Endothelial cell of umbilical vein (primary cell): ENCODE data around the gene CARS1. TPM values are rescaled to one million over a fixed set of nuclear protein-coding genes. Genes with fewer than 3 reads are reported as not detected.

ENCODE experiments used
- BruUV-seq: library from RNA; stranded (reverse); fragments of 400-500 nt; replicated peaks from 2 replicates; lab custom pipeline; 2021; lab: Mats Ljungman, UMichigan
- CTCF ChIA-PET: fragments of 300-600, 350-600 bp; sonication (Branson Sonifier 250); formaldehyde crosslinking; loops from one replicate; lab custom pipeline; 2021; ENCODE audit warnings: antibody characterized with exemption, inconsistent platforms; lab: Charles Lee
- POLR2A ChIA-PET: fragments of 300-600, 350-600 bp; sonication (Branson Sonifier 250); formaldehyde crosslinking; loops from one replicate; lab custom pipeline; 2021; ENCODE audit warnings: antibody characterized with exemption, inconsistent platforms; lab: Charles Lee
- DNase-seq: peaks from one replicate; pipeline ENCODE4 v3.0.0-alpha.2; 2011; ENCODE audit warnings: low read depth, low spot score
- FAIRE-seq: peaks from 2 replicates; lab custom pipeline; 2011; peaks lifted over from hg19 to GRCh38; lab: Jason Lieb, UNC
- H2AFZ ChIP-seq: 2 replicates; pipeline ENCODE4 v1.6.0; 2012; ENCODE audit warnings: low read depth, low read length, control low read depth, inconsistent platforms
- H3K27ac ChIP-seq: 2 replicates; pipeline ENCODE4 v1.5.1; 2011; ENCODE audit warnings: low read depth, mild to moderate bottlenecking, control low read depth, low read length, moderate library complexity; ENCODE audit not compliant: insufficient read depth
- H3K27me3 ChIP-seq, 2 experiments: 2 replicates each; pipeline versions ENCODE4 v1.6.0 to v1.6.1; 2011; ENCODE audit warnings: low read length in 2 of 2, mixed read lengths in 1 of 2; ENCODE audit not compliant: control insufficient read depth in 2 of 2, insufficient read depth in 2 of 2
- H3K36me3 ChIP-seq, 2 experiments: 2 replicates in 1 of 2; 3 replicates in 1 of 2; pipeline ENCODE4 v1.5.1; 2011; ENCODE audit warnings: low read length in 2 of 2, mild to moderate bottlenecking in 1 of 2, moderate library complexity in 1 of 2; ENCODE audit not compliant: control insufficient read depth in 2 of 2, insufficient read depth in 2 of 2; ENCODE audit errors: extremely low read depth in 1 of 2
- H3K4me1 ChIP-seq: 3 replicates; pipeline ENCODE4 v1.5.1; 2011; ENCODE audit warnings: mild to moderate bottlenecking, low read length; ENCODE audit not compliant: control insufficient read depth, insufficient read depth; ENCODE audit errors: extremely low read depth
- H3K4me2 ChIP-seq: 2 replicates; pipeline ENCODE4 v1.6.1; 2011; ENCODE audit warnings: low read length, control low read depth, mixed read lengths; ENCODE audit not compliant: insufficient read depth
- H3K4me3 ChIP-seq, 3 experiments: fragments of 200-600 bp in 1 of 3; sonication (generic), shearing (Covaris generic) in 1 of 3; replicated peaks in 1 of 3; 2 replicates each; pipeline ENCODE4 v1.5.1; 2011 to 2016; ENCODE audit warnings: control low read depth in 3 of 3, low read length in 3 of 3, mild to moderate bottlenecking in 2 of 3, inconsistent platforms in 1 of 3, low read depth in 1 of 3, moderate library complexity in 1 of 3; ENCODE audit not compliant: insufficient read depth in 1 of 3
- H3K79me2 ChIP-seq: 2 replicates; pipeline ENCODE4 v1.6.0; 2012; ENCODE audit warnings: low read length, inconsistent platforms; ENCODE audit not compliant: control insufficient read depth, insufficient read depth
- H3K9ac ChIP-seq: replicated peaks from 2 replicates; pipeline ENCODE3; 2011; ENCODE audit warnings: low read length, control low read depth; ENCODE audit not compliant: insufficient read depth; ENCODE audit errors: extremely low read depth
- H3K9me1 ChIP-seq: replicated peaks from 3 replicates; pipeline ENCODE4 v1.6.0; 2011; ENCODE audit warnings: mild to moderate bottlenecking, low read length; ENCODE audit not compliant: control insufficient read depth, insufficient read depth; ENCODE audit errors: extremely low read depth
- H3K9me3 ChIP-seq: replicated peaks from 2 replicates; pipeline ENCODE4 v1.5.1; 2012; ENCODE audit warnings: low read length, inconsistent platforms; ENCODE audit not compliant: control insufficient read depth, insufficient read depth
- H4K20me1 ChIP-seq: replicated peaks from 2 replicates; pipeline ENCODE3; 2011; ENCODE audit warnings: mild to moderate bottlenecking, low read length; ENCODE audit not compliant: control insufficient read depth, insufficient read depth; ENCODE audit errors: extremely low read depth
- CTCF ChIP-seq, 2 donors: IDR thresholded peaks; 1 replicate in 1 of 2; 2 replicates in 1 of 2; pipeline ENCODE4 v1.5.1; 2011; ENCODE audit warnings: low read length in 2 of 2, mild to moderate bottlenecking in 2 of 2, moderate library complexity in 2 of 2, control low read depth in 1 of 2, inconsistent platforms in 1 of 2, low read depth in 1 of 2; ENCODE audit not compliant: insufficient read depth in 1 of 2; ENCODE audit errors: extremely low read depth in 1 of 2
- EZH2 ChIP-seq: IDR thresholded peaks from 2 replicates; pipeline ENCODE4 v1.6.1; 2012; ENCODE audit warnings: borderline replicate concordance, low read depth, mild to moderate bottlenecking, moderate library complexity, low read length, inconsistent platforms; ENCODE audit not compliant: severe bottlenecking
- FOS ChIP-seq: IDR thresholded peaks from 2 replicates; pipeline ENCODE4 v1.6.1; 2011; ENCODE audit warnings: mild to moderate bottlenecking, low read length, moderate library complexity, borderline replicate concordance; ENCODE audit not compliant: insufficient read depth
- GATA2 ChIP-seq: IDR thresholded peaks from 2 replicates; pipeline ENCODE4 v1.7.0; 2011; ENCODE audit warnings: low read depth, mild to moderate bottlenecking, moderate library complexity, mixed read lengths, low read length; ENCODE audit not compliant: insufficient read length, insufficient read depth
- JUN ChIP-seq: IDR thresholded peaks from 2 replicates; pipeline ENCODE4 v1.6.1; 2011; ENCODE audit warnings: borderline replicate concordance, low read depth; ENCODE audit not compliant: insufficient read length, insufficient read depth
- MAX ChIP-seq: IDR thresholded peaks from 2 replicates; pipeline ENCODE4 v1.6.1; 2011; ENCODE audit not compliant: insufficient read depth, insufficient read length
- MYC ChIP-seq: IDR thresholded peaks from one replicate; pipeline ENCODE4 v1.6.1; 2011; ENCODE audit warnings: mild to moderate bottlenecking, low read depth, low read length
- POLR2A ChIP-seq: IDR thresholded peaks from 2 replicates; pipeline ENCODE4 v1.6.1; 2012; ENCODE audit warnings: low read depth, mild to moderate bottlenecking, control low read depth, low read length
- POLR2AphosphoS5 ChIP-seq: IDR thresholded peaks from 2 replicates; pipeline ENCODE4 v1.6.1; 2012; ENCODE audit warnings: low read depth, mild to moderate bottlenecking, control low read depth, low read length, moderate library complexity; ENCODE audit not compliant: insufficient read depth
- dilution Hi-C: fragments of 300-500 bp; cut with MboI; formaldehyde crosslinking; loops from one replicate; pipeline ENCODE4 v1.15.0; 2019; ENCODE audit warnings: low sequenced_read_pairs; ENCODE audit not compliant: extremely low pct_ligation_motif_present
- intact Hi-C: fragments of 100-400 bp; cut with micrococcal nuclease; formaldehyde crosslinking; loops from one replicate; pipeline ENCODE4 v1.10.0; 2022
- polyA plus RNA-seq, 4 experiments: library from polyadenylated mRNA; depleted of rRNA in 3 of 4; stranded (reverse) in 3 of 4; unstranded in 1 of 4; fragments of >200 nt; gene quantifications; 2 replicates each; pipeline versions ENCODE4 v1.2.1 to v1.2.3, GENCODE V29; 2011 to 2012; ENCODE audit warnings: missing spikeins in 1 of 4
- total RNA-seq: library from RNA; stranded (reverse); gene quantifications from 2 replicates; pipeline ENCODE4 v1.2.3, GENCODE V29; 2021

Gene CARS1
- total and polyA plus RNA-seq, 2 donors (not counting 3 experiments of a cell fraction or from before 2014, with no cell fraction given): 43.5 to 66.2 TPM

GRCh38 chr11:2960139-2960538, 97.1 kb downstream of the CARS1 start:
- no TSS peak for BruUV-seq
- FAIRE-seq (no peak), DNase-seq (no peak)
- Histone ChIP-seq H3K9me3 (no peaks in the 10 kb centered on the region), H3K27me3 (no peaks in the 10 kb centered on the region), H3K9ac (no peak overlapping the region), H3K79me2 (peaks cover 44% of the 10 kb centered on the region), H3K27ac (no peak overlapping the region), H2AFZ (no peak overlapping the region), H3K9me1 (no peaks in the 10 kb centered on the region), H3K4me1 (no peaks in the 10 kb centered on the region), H4K20me1 (peaks cover 2% of the 10 kb centered on the region), H3K36me3 (peaks cover 45 to 47% of the 10 kb centered on the region in 2 experiments), H3K4me2 (no peak overlapping the region), H3K4me3 (no peak overlapping the region)
- TF ChIP-seq POLR2A: no peak
- TF ChIP-seq EZH2: no peak
- no peak for TF ChIP-seq JUN
- no peak for TF ChIP-seq MYC
- TF ChIP-seq CTCF (IDR thresholded peaks at IDR 0.05; ENCODE audit: extremely low read depth in 1 of 2, insufficient read depth in 1 of 2, low read depth in 1 of 2, low read length in 2 of 2): no peak
- TF ChIP-seq FOS: no peak
- TF ChIP-seq POLR2AphosphoS5: no peak
- no peak for TF ChIP-seq GATA2
- no peak for TF ChIP-seq MAX
- ChIA-PET CTCF (interaction anchor here (1.0 kb wide), 2 partner anchors 14 to 30 kb away, joined by 3 to 4 read pairs; partner anchors contain the start of gene PHLDA2), POLR2A (no interaction called here)
- intact Hi-C loops (no loop called here), dilution Hi-C loops (no loop called here)
